ENCODE measurements around the gene ASMT.

ASMT gene

GRCh38 chrX:1676866-1677265 lies 62.0 kb downstream of the ASMT start:
- TF ChIP-seq TAF1 (IDR thresholded peaks at IDR 0.05; ENCODE audit: low read depth) (no peak), MAX (IDR thresholded peaks at IDR 0.05) (no peak), ZBTB7A (IDR thresholded peaks at IDR 0.05; ENCODE audit: low read depth) (no peak), USF1 (IDR thresholded peaks at IDR 0.05) (no peak), CEBPB (IDR thresholded peaks at IDR 0.05) (no peak), EP300 (IDR thresholded peaks at IDR 0.05; ENCODE audit: borderline replicate concordance) (no peak), TEAD4 (IDR thresholded peaks at IDR 0.05) (no peak), EGR1 (IDR thresholded peaks at IDR 0.05) (no peak), YY1 (IDR thresholded peaks at IDR 0.05; ENCODE audit: low read depth) (no peak), TCF12 (IDR thresholded peaks at IDR 0.05; ENCODE audit: low read depth) (no peak), CREB1 (IDR thresholded peaks at IDR 0.05; ENCODE audit: low read depth) (no peak), NFIC (IDR thresholded peaks at IDR 0.05) (no peak)

GRCh38 chrX:1679238-1679637 lies 64.4 kb downstream of the ASMT start:
- TF ChIP-seq NFIC (IDR thresholded peaks at IDR 0.05), result no peak
- TF ChIP-seq TCF12 (IDR thresholded peaks at IDR 0.05; ENCODE audit: low read depth), result no peak
- no peak for TF ChIP-seq TEAD4 (IDR thresholded peaks at IDR 0.05)

GRCh38 chrX:1681439-1681838 lies 66.6 kb downstream of the ASMT start:
- no peak for TF ChIP-seq FOXM1 (IDR thresholded peaks at IDR 0.05; ENCODE audit: borderline replicate concordance, low read depth)
- no peak for TF ChIP-seq TCF12 (IDR thresholded peaks at IDR 0.05; ENCODE audit: low read depth)

GRCh38 chrX:1686642-1687041 lies 71.8 kb downstream of the ASMT start:
- TF ChIP-seq TAF1 (IDR thresholded peaks at IDR 0.05; ENCODE audit: low read depth) (no peak), YY1 (IDR thresholded peaks at IDR 0.05; ENCODE audit: low read depth) (no peak), ZBTB7A (IDR thresholded peaks at IDR 0.05; ENCODE audit: low read depth) (no peak)
